ENCODE data around the gene TP53INP2.

DNA sequence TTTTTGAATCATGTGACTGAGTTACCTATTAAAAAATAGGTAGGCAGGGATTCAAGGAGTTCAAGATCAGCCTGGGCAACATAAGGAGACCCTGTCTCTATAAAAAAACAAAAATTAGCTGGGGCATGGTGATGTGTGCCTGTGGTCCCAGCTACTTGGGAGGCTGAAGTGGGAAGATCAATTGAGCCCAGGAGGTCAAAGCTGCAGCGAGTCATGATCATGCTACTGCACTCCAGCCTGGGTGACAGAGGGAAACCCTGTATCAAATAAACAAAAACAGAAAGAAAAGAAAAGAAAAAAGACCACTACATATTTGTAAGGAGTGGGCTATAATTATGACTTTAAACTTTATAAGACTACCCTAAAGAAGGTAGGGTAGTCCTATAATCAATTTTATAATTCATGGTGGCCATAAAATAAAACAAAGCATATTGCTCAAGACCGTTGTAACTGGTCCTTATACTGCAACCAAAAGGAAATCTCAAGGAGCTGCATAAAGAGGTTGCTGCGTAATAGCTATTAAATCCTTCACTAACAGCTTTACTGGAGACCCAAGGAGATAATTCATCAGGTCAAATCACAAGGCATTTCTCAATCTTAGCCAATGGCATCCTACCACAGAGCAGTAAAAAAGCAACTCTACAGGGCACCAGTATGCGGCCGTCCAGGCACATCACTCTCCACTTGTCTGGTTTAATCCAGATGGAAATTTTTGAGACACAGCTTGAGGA lies 40.8 kb upstream of the TP53INP2 start:
- TF ChIP-seq, protein P1, sequence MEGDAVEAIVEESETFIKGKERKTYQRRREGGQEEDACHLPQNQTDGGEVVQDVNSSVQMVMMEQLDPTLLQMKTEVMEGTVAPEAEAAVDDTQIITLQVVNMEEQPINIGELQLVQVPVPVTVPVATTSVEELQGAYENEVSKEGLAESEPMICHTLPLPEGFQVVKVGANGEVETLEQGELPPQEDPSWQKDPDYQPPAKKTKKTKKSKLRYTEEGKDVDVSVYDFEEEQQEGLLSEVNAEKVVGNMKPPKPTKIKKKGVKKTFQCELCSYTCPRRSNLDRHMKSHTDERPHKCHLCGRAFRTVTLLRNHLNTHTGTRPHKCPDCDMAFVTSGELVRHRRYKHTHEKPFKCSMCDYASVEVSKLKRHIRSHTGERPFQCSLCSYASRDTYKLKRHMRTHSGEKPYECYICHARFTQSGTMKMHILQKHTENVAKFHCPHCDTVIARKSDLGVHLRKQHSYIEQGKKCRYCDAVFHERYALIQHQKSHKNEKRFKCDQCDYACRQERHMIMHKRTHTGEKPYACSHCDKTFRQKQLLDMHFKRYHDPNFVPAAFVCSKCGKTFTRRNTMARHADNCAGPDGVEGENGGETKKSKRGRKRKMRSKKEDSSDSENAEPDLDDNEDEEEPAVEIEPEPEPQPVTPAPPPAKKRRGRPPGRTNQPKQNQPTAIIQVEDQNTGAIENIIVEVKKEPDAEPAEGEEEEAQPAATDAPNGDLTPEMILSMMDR (IDR thresholded peaks at IDR 0.05; ENCODE audit: insufficient read depth, low read depth, low read length): no peak
- TF ChIP-seq EZH2 (IDR thresholded peaks at IDR 0.05; ENCODE audit: insufficient read depth, low read length): no peak

Measured in astrocyte (in vitro differentiated cells and primary cell).